GM18907 (cell line): ENCODE measurements around the gene C4A.
"Not testable (repeated sequence)": the region's sequence is repeated elsewhere in the genome, so short reads cannot be mapped to it uniquely, and the experiment has no call there.

Experiments
- ATAC-seq: cut with Tn5 transposase; IDR thresholded peaks from one replicate; pipeline ENCODE4 v1.9.1; 2021; ENCODE audit warnings: mild to moderate bottlenecking, moderate library complexity; ENCODE audit not compliant: unreplicated experiment

C4A gene

GRCh38 chr6:31958741-31959739 lies 22.8 kb upstream of the C4A start, which contains the start of the genes NELFE and SKIC2:
NELFE (minus strand) TSS chr6:31958971; CDS start chr6:31958446, 525 bp downstream.
SKIC2 (plus strand) TSS chr6:31959175; CDS start chr6:31959193, 18 bp downstream.
- peak; percentile 92 for ATAC-seq

DNA sequence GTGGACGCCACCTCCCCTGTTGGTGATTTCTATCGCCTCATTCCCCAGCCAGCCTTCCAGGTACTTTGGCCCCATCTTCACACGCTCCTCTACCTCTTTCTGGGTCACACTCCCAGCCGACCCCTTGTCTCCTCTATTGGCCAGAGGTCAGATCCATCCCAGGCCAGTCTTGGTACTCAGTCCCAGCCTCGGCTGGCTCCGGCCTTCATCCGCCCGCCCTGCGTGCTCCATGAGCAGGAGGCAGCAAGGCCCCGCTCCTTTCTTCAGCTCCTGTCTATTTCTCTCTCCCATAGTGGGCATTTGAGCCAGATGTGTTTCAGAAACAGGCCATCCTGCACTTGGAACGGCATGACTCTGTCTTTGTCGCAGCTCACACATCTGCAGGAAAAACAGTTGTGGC lies 20.2 kb upstream of the C4A start:
- ATAC-seq: no peak

- ATAC-seq: no peak
Observed at GRCh38 chr6:31963921-31964320, 17.9 kb upstream of the C4A start.

GRCh38 chr6:31965700-31966099 lies 16.2 kb upstream of the C4A start:
- no peak for ATAC-seq

- ATAC-seq: no peak
Observed at GRCh38 chr6:31966506-31966905, 15.4 kb upstream of the C4A start.

- ATAC-seq: no peak
Observed at GRCh38 chr6:31966997-31967925, 14.6 kb upstream of the C4A start.

- no peak for ATAC-seq
Observed at GRCh38 chr6:31967926-31968320, 13.9 kb upstream of the C4A start.

DNA sequence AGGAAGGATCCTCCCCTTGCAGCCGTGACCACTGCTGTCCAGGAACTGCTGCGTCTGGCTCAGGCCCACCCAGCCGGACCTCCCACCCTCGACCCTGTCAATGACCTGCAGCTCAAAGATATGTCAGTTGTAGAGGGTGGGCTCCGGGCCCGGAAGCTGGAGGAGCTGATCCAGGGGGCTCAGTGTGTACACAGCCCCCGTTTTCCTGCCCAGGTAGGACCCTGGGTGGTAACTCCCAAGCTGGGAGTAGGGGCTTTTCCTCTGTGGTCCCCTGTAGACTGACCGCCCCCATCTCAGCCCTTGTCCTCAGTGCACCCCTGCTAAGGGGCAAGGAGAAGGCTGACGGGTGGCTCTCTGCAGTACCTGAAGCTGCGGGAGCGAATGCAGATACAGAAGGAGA lies 13.5 kb upstream of the C4A start:
- ATAC-seq: no peak

DNA sequence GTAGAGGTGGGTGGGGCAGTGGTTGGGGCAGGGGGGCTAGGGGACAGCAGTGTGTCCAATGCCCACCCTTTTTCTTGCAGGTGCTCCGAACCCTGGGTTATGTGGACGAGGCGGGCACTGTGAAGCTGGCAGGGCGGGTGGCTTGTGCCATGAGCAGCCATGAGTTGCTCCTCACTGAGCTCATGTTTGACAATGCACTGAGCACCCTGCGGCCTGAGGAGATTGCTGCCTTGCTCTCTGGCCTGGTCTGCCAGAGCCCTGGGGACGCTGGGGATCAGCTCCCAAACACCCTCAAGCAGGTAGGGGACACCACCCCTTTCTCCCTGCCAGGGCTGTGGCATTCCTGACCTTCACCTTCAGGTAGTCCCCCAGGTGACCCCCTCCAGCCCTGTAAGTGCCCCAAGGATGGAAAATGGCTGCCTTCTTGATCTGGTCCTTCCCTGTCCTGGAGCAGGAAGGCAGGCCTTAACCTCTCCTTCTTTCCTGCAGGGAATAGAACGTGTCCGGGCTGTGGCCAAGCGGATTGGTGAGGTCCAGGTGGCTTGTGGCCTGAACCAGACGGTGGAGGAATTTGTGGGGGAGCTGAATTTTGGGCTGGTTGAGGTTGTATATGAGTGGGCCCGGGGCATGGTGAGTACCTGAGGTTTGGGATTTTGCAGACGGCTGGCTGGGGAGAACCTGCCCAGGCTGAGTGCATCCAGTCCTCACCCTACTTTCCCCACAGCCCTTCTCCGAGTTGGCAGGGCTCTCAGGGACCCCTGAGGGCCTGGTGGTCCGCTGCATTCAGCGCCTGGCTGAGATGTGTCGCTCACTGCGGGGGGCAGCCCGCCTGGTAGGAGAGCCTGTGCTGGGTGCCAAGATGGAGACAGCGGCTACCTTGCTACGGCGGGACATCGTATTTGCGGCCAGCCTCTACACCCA lies 12.8 kb upstream of the C4A start:
- ATAC-seq: no peak

- no peak for ATAC-seq
Observed at GRCh38 chr6:31969712-31970603, 11.9 kb upstream of the C4A start.

DNA sequence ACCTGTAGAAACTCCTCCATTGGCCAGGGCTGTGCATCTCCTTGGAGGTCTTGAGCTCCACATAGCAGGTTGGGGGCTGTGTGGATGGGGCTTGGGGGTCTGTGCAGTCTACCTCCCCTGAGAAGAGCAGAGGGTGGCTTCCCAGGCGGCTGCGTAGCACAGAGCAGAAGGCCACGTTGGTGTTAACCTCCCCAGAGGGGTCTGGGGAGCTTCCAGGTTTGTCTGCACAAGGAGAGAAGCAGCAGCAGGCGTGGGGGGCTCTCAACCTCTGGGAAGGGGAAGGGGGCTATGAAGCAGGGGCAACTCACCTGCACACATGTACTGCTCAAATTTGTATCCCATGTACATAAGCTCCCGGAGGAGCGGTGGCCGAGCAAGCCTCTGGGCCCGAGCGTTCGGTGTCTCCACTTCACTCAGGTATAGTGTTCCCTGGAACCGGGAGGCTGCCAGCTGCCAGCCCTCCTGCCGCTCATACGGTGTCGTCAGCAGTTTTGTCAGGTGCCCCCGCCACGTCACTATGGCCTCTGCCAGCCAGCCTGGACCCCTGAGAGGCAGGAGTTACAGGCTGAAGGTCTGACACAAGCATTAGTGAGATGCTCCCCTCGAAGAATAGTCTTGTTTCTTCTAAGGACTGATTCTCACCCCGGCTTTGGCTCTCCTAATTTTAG lies 11.1 kb upstream of the C4A start:
- ATAC-seq: no peak

GRCh38 chr6:31971279-31971992 lies 10.4 kb upstream of the C4A start:
- peak; percentile 4 for ATAC-seq

GRCh38 chr6:31971993-31972708 lies 9.7 kb upstream of the C4A start, which contains the start of gene DXO:
DXO (minus strand) TSS chr6:31972138; CDS start chr6:31971675, 463 bp downstream.
- peak; percentile 81 for ATAC-seq

DNA sequence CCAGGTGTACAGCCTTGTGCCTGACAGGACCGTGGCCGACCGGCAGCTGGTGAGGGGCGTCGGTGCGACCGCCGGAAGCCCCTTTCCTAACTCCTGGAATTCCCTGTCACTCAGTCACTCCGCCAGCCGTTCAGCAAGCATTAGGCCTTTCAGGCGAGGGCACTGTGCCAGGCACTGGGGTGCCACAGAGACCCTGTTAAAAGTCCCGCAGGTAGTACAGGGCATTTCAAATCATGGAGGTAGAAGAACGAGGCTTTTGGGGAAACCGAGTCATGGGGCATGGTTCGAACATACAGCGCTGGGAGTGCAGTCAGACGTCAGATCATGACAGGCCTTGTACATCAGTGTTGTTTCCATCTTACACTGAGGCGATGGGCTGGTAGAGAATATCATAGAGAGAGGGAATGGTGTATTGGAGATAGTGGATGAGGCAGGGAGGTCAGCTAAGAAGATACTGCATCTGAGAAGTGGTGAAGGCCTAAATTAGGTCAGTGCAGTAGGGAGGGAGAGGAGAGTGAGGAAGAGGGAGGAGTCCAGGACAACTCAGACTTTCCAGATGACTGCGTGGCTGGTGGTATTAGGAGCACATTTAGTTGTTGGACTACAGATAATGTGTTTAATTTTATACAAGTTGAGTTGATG lies 9.0 kb upstream of the C4A start:
- no peak for ATAC-seq

DNA sequence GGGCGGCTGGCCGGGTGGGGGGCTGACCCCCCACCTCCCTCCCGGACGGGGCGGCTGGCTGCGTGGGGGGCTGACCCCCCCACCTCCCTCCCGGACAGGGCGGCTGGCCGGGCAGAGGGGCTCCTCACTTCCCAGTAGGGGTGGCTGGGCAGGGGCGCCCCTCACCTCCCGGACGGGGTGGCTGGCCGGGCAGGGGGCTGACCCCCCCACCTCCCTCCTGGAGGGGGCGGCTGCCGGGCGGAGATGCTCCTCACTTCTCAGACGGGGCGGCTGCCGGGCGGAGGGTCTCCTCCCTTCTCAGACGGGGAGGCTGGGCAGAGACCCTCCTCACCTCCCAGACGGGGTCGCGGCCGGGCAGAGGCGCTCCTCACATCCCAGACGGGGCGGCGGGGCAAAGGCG lies 5.8 kb upstream of the C4A start:
- ATAC-seq: not testable (repeated sequence)

GRCh38 chr6:31977816-31978431 lies 3.9 kb upstream of the C4A start:
- no peak for ATAC-seq
